NCI-H2227 (cell line): ENCODE measurements around the gene SP140.
"Not testable (repeated sequence)": the region's sequence is repeated elsewhere in the genome, so short reads cannot be mapped to it uniquely, and the experiment has no call there.

Source experiments
- DNase-seq: peaks from one replicate; lab custom pipeline; 2025; ENCODE audit not compliant: unreplicated experiment; lab: John Stamatoyannopoulos, UW

SP140 gene

GRCh38 chr2:230224458-230224857 lies 1.1 kb upstream of the SP140 start:
- DNase-seq, result no peak

- DNase-seq, result no peak
Measured at GRCh38 chr2:230226051-230226551, 565 bp downstream of the SP140 start.

DNA sequence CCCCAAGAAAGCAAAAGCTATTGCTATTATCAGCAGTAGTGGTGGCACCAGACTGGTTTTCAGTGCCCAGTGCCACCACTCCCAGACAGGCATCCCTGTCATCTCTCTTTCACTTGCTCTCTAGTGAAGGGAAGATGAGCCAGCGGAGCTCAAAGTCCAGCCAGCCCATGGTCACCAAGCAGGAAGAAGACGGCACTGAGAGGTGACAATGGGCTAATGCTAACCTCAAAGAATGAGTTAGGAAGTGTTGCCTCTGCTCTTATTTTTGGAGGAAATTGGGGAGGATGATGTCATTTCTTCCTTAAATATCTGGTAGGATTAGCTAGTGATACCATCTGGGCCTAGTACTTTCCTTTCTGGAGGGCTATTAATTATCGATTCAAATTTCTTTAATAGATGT lies 1.7 kb downstream of the SP140 start:
- no peak for DNase-seq

DNA sequence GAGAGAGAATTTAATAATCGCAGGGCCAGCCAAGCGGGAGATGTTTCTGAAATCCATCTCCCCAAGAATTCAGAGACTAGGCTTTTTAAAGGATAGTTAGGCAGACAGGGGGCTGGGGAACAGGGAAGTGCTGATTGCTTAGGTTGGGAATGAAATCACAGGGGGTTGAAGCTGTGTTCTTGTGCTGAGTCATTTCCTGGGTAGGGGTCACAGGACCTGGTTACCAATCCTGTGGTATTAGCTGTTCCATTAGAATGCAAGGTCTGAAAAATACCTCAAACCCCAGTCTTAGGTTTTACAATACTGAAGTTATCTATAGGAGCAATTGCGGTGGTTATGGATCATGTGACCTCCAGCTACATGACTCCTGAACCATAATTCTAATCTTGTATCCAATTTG lies 4.6 kb downstream of the SP140 start:
- no peak for DNase-seq

- DNase-seq, result no peak
Measured at GRCh38 chr2:230230496-230231200, 5.1 kb downstream of the SP140 start.

DNA sequence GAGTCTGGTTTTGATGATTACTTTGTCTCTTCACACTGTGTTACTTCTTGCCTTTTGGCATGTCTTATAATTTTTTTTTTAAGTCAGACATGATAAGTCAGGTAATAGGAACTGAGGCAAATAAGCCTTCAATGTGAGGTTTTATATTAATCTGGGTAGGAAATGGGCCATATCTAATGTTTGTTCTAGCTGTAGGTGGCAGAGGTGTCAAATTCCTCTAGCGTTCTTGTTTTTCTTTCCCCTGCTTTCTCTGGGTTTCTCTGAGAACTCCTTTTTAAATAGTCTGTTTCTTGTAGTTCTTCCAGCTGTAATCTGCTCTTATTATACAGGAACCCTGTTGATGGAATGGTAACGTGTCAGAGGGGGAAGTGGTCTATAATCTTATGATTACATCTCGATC lies 5.7 kb downstream of the SP140 start:
- DNase-seq, result no peak

DNA sequence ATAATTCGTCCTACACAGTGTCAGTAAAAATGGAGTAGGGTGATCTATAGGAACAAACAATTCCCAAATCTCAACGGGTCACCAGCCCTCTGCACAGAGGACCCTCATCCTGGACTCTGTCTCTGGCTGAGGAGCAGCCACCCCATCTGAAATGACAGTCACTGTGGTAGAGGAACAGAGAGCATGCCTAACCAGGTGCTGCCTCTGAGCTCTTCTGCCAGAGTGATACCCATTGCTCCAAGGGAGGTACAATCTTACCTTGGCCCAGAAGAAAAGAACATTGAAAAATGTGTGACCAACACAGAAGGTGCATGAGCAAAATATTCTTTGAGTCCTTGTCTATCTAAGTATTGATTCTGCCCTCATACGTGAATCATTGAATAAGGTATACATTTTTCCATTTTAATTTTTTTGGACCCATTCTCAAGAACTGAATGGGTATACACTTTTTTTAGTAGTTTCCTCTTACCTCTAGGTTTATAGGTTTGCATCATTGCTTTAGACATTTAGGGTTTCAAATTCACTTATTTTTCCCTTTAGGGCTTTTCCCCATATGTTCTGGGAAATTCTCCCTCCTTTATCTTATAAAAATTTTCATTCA lies 8.7 kb downstream of the SP140 start:
- DNase-seq, result no peak

DNA sequence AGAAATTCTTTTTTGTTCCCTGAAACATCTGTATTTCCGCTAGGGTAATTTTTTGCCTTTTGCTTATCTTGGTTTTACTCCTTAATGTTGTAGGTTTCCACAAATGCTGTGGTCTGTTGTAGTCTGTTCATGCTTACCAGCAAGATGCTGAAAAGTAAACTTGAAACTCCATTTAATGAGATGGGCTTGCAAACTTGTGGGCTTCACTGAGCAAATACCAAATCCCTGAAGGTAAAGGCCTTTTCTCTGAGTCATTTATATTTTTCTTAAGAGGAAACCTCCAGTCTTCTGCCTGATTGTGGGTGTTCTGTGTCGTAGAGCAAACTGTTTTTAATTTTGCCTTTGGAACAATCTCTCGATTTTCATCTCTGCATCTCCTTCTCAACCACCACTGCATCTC lies 9.3 kb downstream of the SP140 start:
- no peak for DNase-seq

DNA sequence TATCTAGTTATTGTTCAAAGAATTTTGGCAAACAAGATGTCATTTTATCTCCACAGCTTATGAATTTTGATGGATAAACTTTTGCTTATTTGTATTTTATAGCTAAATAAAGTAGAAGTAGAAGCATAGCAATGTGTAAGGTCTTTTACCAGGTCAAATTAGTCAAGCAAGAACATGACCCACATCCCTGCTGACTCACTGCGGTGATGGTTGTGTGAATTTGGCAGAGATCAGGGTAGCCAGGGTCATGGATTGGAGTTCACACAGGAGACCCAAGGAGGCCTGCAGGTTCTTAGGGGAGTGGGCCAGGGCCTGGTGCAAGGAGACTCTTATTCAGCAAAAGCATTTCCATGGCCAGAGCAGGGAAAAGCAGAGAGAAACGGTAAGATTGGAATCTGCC lies 18.7 kb downstream of the SP140 start:
- DNase-seq, result no peak

DNA sequence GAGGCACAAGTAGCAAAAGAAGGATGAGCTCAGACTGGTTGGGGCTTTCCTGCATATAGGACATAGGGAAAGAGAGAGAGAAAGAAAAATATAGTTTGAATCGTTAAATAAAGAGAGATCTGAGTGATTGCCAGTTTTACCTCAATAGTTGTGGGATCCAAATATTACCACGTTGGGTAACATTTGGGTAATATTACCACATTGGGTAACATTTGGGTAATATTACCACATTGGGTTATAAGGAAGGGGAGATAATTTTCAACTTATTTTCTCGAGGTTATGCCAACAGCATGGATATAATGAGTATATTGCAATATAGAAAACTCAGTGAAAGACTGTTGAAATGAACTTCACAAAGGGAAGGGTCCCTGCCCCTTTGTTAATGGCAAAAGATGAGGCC lies 20.7 kb downstream of the SP140 start:
- DNase-seq, result no peak

GRCh38 chr2:230250231-230250630 lies 24.7 kb downstream of the SP140 start:
- no peak for DNase-seq

- DNase-seq, result no peak
Measured at GRCh38 chr2:230254152-230254881, 28.8 kb downstream of the SP140 start.

DNA sequence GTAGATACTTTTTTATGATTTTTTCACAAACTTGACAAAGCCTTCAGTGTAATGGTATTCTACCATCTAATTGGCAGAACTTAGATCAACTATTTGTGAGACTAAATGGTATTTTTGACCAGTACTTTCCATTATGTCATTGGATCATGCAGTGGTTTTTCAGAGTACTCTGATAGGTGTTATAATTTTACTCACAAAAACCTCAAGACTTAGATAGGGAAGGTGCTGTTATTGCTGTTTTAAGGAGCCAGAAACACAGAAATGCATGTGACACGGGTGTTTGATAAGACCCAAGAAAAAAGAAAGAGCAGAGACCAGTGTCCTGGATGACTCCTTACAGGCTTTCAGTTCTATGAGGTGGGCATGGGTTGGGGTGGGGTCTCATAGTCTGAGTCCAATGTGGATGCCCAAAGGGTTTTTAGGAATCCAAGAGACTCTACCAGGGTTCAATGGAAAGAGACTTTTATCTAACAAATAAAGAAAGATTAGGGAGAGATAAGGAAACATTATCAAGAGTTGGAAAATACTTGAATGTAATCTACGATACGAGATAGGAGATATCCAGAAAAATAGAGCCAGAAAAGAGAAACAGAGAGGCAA lies 31.3 kb downstream of the SP140 start:
- no peak for DNase-seq

DNA sequence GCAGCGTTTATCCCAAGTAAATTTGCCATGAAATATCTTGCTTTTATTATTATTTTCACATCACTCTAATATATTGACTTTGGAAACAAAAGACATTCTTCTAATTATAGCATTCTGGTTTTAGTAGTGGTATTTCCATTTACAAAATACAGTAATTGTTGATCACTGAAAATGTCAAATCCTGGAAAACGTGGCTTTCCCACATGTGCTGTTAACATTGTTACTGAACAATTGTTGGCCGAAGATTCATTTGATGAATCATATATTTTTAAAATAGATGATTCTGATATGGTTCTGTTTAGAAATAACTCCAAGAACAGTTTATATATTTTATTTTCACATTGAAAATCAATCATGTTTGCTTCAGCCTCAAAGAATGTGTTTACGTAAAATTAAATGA lies 32.9 kb downstream of the SP140 start:
- DNase-seq, result no peak

DNA sequence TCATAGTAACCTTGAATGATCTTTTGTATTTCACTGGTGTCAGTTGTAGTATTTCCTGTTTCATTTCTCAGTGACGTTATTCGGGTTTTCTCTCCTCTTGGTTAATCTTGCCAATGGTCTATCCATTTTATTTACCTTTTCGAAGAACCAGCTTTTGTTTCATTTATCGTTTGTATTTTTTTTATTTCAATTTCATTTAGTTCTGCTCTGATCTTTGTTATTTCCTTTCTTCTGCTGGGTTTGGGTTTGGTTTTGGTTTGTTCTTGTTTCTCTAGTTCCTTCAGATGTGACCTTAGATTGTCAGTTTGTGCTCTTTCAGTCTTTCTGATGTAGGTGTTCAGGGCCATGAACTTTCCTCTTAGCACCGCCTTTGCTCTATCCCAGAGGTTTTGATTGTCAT lies 36.7 kb downstream of the SP140 start:
- no peak for DNase-seq

- DNase-seq, result not testable (repeated sequence)
Measured at GRCh38 chr2:230264945-230265344, 39.4 kb downstream of the SP140 start.

GRCh38 chr2:230266638-230267037 lies 41.1 kb downstream of the SP140 start:
- no peak for DNase-seq

GRCh38 chr2:230267059-230267458 lies 41.5 kb downstream of the SP140 start:
- DNase-seq, result no peak

- DNase-seq, result no peak
Measured at GRCh38 chr2:230267556-230267955, 42.0 kb downstream of the SP140 start.

DNA sequence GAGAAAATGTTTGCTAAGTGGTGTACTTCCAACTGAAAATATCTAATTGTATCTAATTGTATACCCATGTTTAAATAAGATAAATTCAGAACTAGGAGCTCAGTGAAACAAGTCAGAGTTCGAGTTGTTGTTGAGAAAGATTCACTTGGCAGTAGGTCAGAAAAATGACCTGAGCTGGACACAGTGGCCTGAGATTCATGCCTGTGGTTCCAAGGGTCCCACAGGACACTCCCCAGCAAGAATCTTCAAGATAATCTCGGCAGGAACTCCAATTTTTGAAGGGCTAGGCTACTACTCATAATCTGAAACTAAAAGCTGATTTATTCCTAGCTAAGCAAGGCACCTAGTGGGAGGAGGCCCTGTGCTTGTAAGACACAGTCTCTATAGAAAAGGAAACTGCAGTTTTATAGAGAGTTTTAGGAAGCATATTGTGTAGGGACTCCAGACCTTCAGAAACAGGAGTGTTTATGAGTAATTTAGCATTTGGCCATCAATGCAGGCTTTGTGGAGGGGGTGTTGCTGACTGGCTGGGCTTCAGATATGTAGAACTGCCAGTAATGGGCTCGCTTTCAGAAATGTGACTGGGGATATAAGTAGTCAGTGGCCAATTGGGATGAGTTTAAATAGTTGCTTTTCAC lies 43.2 kb downstream of the SP140 start:
- DNase-seq, result no peak

DNA sequence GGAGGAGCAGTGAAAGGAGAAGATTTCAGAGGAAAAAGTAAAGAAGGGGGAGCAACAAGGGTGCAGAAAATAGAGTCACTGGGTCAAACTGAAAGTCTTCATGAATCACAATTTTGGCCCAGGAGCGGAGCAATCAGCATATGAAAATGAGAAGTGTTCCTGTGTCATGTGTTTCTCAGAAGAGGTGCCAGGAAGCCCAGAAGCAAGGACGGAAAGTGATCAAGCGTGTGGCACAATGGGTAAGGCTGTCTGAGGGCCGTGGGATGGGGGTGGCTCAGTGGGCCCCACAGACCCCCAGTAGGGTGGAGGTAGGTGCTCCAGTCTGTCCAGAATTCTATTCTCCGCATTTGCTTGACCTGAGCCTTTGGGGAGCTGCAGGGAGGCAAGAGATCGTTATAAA lies 44.2 kb downstream of the SP140 start:
- no peak for DNase-seq
